ENCODE data around the gene NUP210L.

DNA sequence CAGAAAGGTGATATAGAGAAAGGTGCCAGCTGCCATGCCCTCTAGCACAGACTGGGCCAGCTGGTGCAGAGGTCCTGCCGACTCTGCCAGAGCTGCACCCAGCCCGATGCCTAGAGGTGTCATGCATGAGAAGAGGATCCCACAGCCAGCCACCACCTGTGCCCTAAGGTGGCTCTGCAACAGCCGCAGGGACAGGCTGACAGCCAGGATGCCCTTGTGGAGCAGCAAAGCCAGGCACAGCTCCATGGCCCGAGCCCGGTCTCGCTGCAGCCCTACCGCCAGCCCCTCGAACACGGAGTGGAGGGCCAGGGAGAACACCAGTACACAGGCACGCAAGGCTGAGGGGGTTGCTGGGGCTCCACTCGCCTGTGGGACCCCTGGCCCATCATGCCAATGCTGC is 194.7 kb downstream of the NUP210L start:
- TF ChIP-seq, protein P1, sequence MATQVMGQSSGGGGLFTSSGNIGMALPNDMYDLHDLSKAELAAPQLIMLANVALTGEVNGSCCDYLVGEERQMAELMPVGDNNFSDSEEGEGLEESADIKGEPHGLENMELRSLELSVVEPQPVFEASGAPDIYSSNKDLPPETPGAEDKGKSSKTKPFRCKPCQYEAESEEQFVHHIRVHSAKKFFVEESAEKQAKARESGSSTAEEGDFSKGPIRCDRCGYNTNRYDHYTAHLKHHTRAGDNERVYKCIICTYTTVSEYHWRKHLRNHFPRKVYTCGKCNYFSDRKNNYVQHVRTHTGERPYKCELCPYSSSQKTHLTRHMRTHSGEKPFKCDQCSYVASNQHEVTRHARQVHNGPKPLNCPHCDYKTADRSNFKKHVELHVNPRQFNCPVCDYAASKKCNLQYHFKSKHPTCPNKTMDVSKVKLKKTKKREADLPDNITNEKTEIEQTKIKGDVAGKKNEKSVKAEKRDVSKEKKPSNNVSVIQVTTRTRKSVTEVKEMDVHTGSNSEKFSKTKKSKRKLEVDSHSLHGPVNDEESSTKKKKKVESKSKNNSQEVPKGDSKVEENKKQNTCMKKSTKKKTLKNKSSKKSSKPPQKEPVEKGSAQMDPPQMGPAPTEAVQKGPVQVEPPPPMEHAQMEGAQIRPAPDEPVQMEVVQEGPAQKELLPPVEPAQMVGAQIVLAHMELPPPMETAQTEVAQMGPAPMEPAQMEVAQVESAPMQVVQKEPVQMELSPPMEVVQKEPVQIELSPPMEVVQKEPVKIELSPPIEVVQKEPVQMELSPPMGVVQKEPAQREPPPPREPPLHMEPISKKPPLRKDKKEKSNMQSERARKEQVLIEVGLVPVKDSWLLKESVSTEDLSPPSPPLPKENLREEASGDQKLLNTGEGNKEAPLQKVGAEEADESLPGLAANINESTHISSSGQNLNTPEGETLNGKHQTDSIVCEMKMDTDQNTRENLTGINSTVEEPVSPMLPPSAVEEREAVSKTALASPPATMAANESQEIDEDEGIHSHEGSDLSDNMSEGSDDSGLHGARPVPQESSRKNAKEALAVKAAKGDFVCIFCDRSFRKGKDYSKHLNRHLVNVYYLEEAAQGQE (tag by site-specific recombination; IDR thresholded peaks at IDR 0.05), result no peak
- TF ChIP-seq ZFHX2 (tag by site-specific recombination; conservative IDR thresholded peaks at IDR 0.05) (no peak), ZNF830 (tag by site-specific recombination; IDR thresholded peaks at IDR 0.05; ENCODE audit: low read depth) (no peak), ZNF174 (tag by site-specific recombination; IDR thresholded peaks at IDR 0.05) (no peak), ZNF184 (tag by site-specific recombination; IDR thresholded peaks at IDR 0.05) (no peak), ZFP3 (tag by site-specific recombination; IDR thresholded peaks at IDR 0.05; ENCODE audit: low read depth) (no peak)
- TF ChIP-seq, protein P2, sequence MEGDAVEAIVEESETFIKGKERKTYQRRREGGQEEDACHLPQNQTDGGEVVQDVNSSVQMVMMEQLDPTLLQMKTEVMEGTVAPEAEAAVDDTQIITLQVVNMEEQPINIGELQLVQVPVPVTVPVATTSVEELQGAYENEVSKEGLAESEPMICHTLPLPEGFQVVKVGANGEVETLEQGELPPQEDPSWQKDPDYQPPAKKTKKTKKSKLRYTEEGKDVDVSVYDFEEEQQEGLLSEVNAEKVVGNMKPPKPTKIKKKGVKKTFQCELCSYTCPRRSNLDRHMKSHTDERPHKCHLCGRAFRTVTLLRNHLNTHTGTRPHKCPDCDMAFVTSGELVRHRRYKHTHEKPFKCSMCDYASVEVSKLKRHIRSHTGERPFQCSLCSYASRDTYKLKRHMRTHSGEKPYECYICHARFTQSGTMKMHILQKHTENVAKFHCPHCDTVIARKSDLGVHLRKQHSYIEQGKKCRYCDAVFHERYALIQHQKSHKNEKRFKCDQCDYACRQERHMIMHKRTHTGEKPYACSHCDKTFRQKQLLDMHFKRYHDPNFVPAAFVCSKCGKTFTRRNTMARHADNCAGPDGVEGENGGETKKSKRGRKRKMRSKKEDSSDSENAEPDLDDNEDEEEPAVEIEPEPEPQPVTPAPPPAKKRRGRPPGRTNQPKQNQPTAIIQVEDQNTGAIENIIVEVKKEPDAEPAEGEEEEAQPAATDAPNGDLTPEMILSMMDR (tag by site-specific recombination; IDR thresholded peaks at IDR 0.05), result no peak
- TF ChIP-seq, protein P3, sequence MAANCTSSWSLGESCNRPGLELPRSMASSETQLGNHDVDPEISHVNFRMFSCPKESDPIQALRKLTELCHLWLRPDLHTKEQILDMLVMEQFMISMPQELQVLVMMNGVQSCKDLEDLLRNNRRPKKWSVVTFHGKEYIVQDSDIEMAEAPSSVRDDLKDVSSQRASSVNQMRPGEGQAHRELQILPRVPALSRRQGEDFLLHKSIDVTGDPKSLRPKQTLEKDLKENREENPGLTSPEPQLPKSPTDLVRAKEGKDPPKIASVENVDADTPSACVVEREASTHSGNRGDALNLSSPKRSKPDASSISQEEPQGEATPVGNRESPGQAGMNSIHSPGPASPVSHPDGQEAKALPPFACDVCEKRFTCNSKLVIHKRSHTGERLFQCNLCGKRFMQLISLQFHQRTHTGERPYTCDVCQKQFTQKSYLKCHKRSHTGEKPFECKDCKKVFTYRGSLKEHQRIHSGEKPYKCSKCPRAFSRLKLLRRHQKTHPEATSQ (tag by site-specific recombination; IDR thresholded peaks at IDR 0.05), result no peak
